H1 (cell line): Measurements from ENCODE around the gene GFY. TPM values are rescaled to one million over a fixed set of nuclear protein-coding genes. Genes with fewer than 3 reads are reported as not detected.

ENCODE experiments used
- CTCF ChIA-PET: fragments of 300-600 bp; sonication (Branson Sonifier 250); formaldehyde crosslinking; loops from one replicate; lab custom pipeline; 2021; ENCODE audit not compliant: partially characterized antibody; lab: Charles Lee
- POLR2A ChIA-PET: fragments of 300-600 bp; sonication (Branson Sonifier 250); formaldehyde crosslinking; loops from one replicate; lab custom pipeline; 2021; ENCODE audit warnings: inconsistent platforms; ENCODE audit not compliant: partially characterized antibody; lab: Charles Lee
- DNase-seq, 2 experiments: peaks; one replicate each; pipeline versions ENCODE4 v3.0.0 to v3.0.0-alpha.2; 2010 to 2022; ENCODE audit warnings: low spot score in 2 of 2, low read depth in 1 of 2, mixed read lengths in 1 of 2
- FAIRE-seq: peaks from 2 replicates; lab custom pipeline; 2011; peaks lifted over from hg19 to GRCh38; lab: Jason Lieb, UNC
- H2AFZ ChIP-seq: 2 replicates; pipeline ENCODE4 v1.8.1; 2012; ENCODE audit warnings: low read length, inconsistent platforms
- H2AK5ac ChIP-seq: 2 replicates; pipeline ENCODE4 v1.6.1; 2013; ENCODE audit warnings: low read depth, low read length
- H2BK120ac ChIP-seq: replicated peaks from 2 replicates; pipeline ENCODE3; 2013; ENCODE audit warnings: low read depth, low read length, inconsistent platforms
- H2BK12ac ChIP-seq: 2 replicates; pipeline ENCODE4 v1.6.1; 2013; ENCODE audit warnings: low read depth, low read length
- H2BK15ac ChIP-seq: 2 replicates; pipeline ENCODE4 v1.6.1; 2013; ENCODE audit warnings: low read length
- H2BK20ac ChIP-seq: 2 replicates; pipeline ENCODE4 v1.6.1; 2013; ENCODE audit warnings: low read length
- H2BK5ac ChIP-seq: 2 replicates; pipeline ENCODE4 v1.6.1; 2013; ENCODE audit warnings: low read depth, low read length
- H3K14ac ChIP-seq: 2 replicates; pipeline ENCODE4 v1.6.1; 2013; ENCODE audit warnings: inconsistent platforms; ENCODE audit not compliant: insufficient read length
- H3K18ac ChIP-seq: 2 replicates; pipeline ENCODE4 v1.6.1; 2013; ENCODE audit warnings: low read length; ENCODE audit errors: extremely low read depth
- H3K23ac ChIP-seq: 2 replicates; pipeline ENCODE4 v1.6.1; 2013; ENCODE audit warnings: inconsistent platforms; ENCODE audit not compliant: insufficient read length
- H3K23me2 ChIP-seq: 2 replicates; pipeline ENCODE4 v1.6.1; 2013; ENCODE audit warnings: low read depth, low read length
- H3K27ac ChIP-seq: 2 replicates; pipeline ENCODE4 v1.6.1; 2011; ENCODE audit warnings: low read depth, low read length, inconsistent platforms
- H3K27me3 ChIP-seq, 4 experiments: replicated peaks in 1 of 4; 1 replicate in 1 of 4; 2 replicates in 3 of 4; pipeline versions ENCODE4 v1.6.1 to v1.8.1; 2011 to 2013; ENCODE audit warnings: low read length in 3 of 4, mild to moderate bottlenecking in 3 of 4, inconsistent platforms in 2 of 4, mixed read lengths in 2 of 4, moderate library complexity in 1 of 4; ENCODE audit not compliant: control insufficient read depth in 3 of 4, insufficient read depth in 3 of 4; ENCODE audit errors: extremely low read depth in 1 of 4
- H3K36me3 ChIP-seq, 4 experiments: 2 replicates each; pipeline versions ENCODE4 v1.6.1 to v1.8.1; 2011 to 2013; ENCODE audit warnings: mild to moderate bottlenecking in 4 of 4, low read length in 3 of 4, moderate library complexity in 2 of 4, control low read depth in 1 of 4, inconsistent platforms in 1 of 4; ENCODE audit not compliant: insufficient read depth in 4 of 4, control insufficient read depth in 2 of 4
- H3K4ac ChIP-seq: replicated peaks from 2 replicates; pipeline ENCODE3; 2013; ENCODE audit warnings: low read length, low read depth, mixed read lengths, inconsistent platforms; ENCODE audit not compliant: insufficient read length
- H3K4me1 ChIP-seq, 4 experiments: replicated peaks in 1 of 4; 1 replicate in 1 of 4; 2 replicates in 3 of 4; pipeline versions ENCODE4 v1.6.1 to v1.8.1; 2011 to 2013; ENCODE audit warnings: low read length in 3 of 4, inconsistent platforms in 2 of 4, mixed read lengths in 1 of 4; ENCODE audit not compliant: insufficient read depth in 4 of 4, control insufficient read depth in 3 of 4
- H3K4me2 ChIP-seq, 2 experiments: 2 replicates each; pipeline versions ENCODE4 v1.6.1 to v1.8.1; 2011 to 2013; ENCODE audit warnings: low read depth in 2 of 2, low read length in 2 of 2, control low read depth in 1 of 2, inconsistent platforms in 1 of 2, mild to moderate bottlenecking in 1 of 2; ENCODE audit not compliant: insufficient read depth in 1 of 2
- H3K4me3 ChIP-seq, 4 experiments: fragments of 200-600, 300-600 bp in 1 of 4; sonication (generic), shearing (Covaris generic), sonication (Bioruptor Twin) in 1 of 4; 2 replicates each; pipeline versions ENCODE4 v1.5.1 to v1.8.1; 2011 to 2016; ENCODE audit warnings: low read length in 4 of 4, low read depth in 3 of 4, control low read depth in 2 of 4, inconsistent platforms in 2 of 4, mild to moderate bottlenecking in 2 of 4, mixed read lengths in 1 of 4, moderate library complexity in 1 of 4; ENCODE audit not compliant: insufficient read depth in 2 of 4; ENCODE audit errors: extremely low read depth in 1 of 4
- H3K56ac ChIP-seq: replicated peaks from 2 replicates; pipeline ENCODE3; 2013; ENCODE audit warnings: low read depth, mild to moderate bottlenecking, mixed read lengths, low read length, inconsistent platforms; ENCODE audit not compliant: insufficient read length
- H3K79me1 ChIP-seq: 2 replicates; pipeline ENCODE4 v1.6.1; 2013; ENCODE audit warnings: low read depth, low read length, control low read depth
- H3K79me2 ChIP-seq, 2 experiments: 2 replicates each; pipeline versions ENCODE4 v1.6.1 to v1.8.1; 2012 to 2013; ENCODE audit warnings: low read length in 2 of 2, mild to moderate bottlenecking in 2 of 2, inconsistent platforms in 1 of 2; ENCODE audit not compliant: insufficient read depth in 2 of 2, control insufficient read depth in 1 of 2
- H3K9ac ChIP-seq, 4 experiments: replicated peaks in 1 of 4; 1 replicate in 1 of 4; 2 replicates in 3 of 4; pipeline versions ENCODE4 v1.6.1 to v1.8.1; 2011 to 2013; ENCODE audit warnings: low read depth in 3 of 4, low read length in 3 of 4, control low read depth in 2 of 4, mild to moderate bottlenecking in 2 of 4, moderate library complexity in 2 of 4, inconsistent platforms in 1 of 4; ENCODE audit errors: extremely low read depth in 1 of 4
- H3K9me3 ChIP-seq, 2 experiments: 2 replicates each; pipeline versions ENCODE4 v1.6.1 to v1.8.1; 2012 to 2013; ENCODE audit warnings: mild to moderate bottlenecking in 2 of 2, moderate library complexity in 2 of 2, control low read depth in 1 of 2, inconsistent platforms in 1 of 2, low read depth in 1 of 2, low read length in 1 of 2, mixed read lengths in 1 of 2; ENCODE audit not compliant: insufficient read depth in 2 of 2
- H4K20me1 ChIP-seq, 2 experiments: replicated peaks in 1 of 2; 2 replicates each; pipeline versions ENCODE3 to v1.8.1; 2011 to 2013; ENCODE audit warnings: inconsistent platforms in 2 of 2, low read length in 2 of 2, mild to moderate bottlenecking in 1 of 2; ENCODE audit not compliant: insufficient read depth in 2 of 2, control insufficient read depth in 1 of 2
- H4K5ac ChIP-seq: 2 replicates; pipeline ENCODE4 v1.6.1; 2013; ENCODE audit warnings: low read length, low read depth, mixed read lengths, inconsistent platforms; ENCODE audit not compliant: insufficient read length
- H4K8ac ChIP-seq: 2 replicates; pipeline ENCODE4 v1.8.0; 2013; ENCODE audit warnings: mild to moderate bottlenecking, moderate library complexity, low read length, inconsistent platforms; ENCODE audit not compliant: insufficient read depth; ENCODE audit errors: extremely low read depth
- H4K91ac ChIP-seq: replicated peaks from 2 replicates; pipeline ENCODE3; 2013; ENCODE audit warnings: low read length, mixed read lengths, inconsistent platforms; ENCODE audit not compliant: insufficient read length
- CREB1 ChIP-seq: IDR thresholded peaks from 2 replicates; pipeline ENCODE4 v1.6.1; 2012; ENCODE audit warnings: inconsistent platforms
- FOSL1 ChIP-seq: IDR thresholded peaks from 2 replicates; pipeline ENCODE4 v1.6.1; 2011; ENCODE audit warnings: mild to moderate bottlenecking, low read depth, low read length, moderate library complexity; ENCODE audit not compliant: insufficient read depth
- POLR2A ChIP-seq, 2 experiments: IDR thresholded peaks; 1 replicate in 1 of 2; 2 replicates in 1 of 2; pipeline ENCODE4 v1.6.1; 2011; ENCODE audit warnings: low read depth in 2 of 2, low read length in 2 of 2, mild to moderate bottlenecking in 2 of 2; ENCODE audit errors: control extremely low read depth in 1 of 2
- WGBS, 2 experiments: shearing (Covaris generic) in 1 of 2; methylation state at CpG; one replicate each; pipeline versions ENCODE4 v1.1.6 to v1.1.7; 2013 to 2015; ENCODE audit warnings: low lambda C conversion rate in 2 of 2, mixed read lengths in 2 of 2, inconsistent platforms in 1 of 2, low coverage in 1 of 2, missing lambda C conversion rate in 1 of 2; ENCODE audit not compliant: insufficient replicate concordance in 2 of 2, insufficient coverage in 1 of 2, insufficient read length in 1 of 2; ENCODE audit errors: extremely low coverage in 1 of 2, missing lambda C conversion rate in 1 of 2; 5-methylcytosine and 5-hydroxymethylcytosine counted together
- polyA plus RNA-seq, 7 experiments: library from polyadenylated mRNA; depleted of rRNA in 3 of 7; stranded (reverse) in 5 of 7; unstranded in 2 of 7; fragments of >200 nt in 5 of 7; fragments of 200-250 nt in 2 of 7; gene quantifications; 1 replicate in 5 of 7; 2 replicates in 1 of 7; 4 replicates in 1 of 7; pipeline versions ENCODE4 v1.2.1 to v1.2.3, GENCODE V29; 2011 to 2013; ENCODE audit warnings: missing spikeins in 2 of 7, mixed read lengths in 2 of 7
- total RNA-seq: library from RNA; stranded (reverse); fragmentation: NEBNext Ultra II Directional; extraction: Animal tissue kit (Norgen Biotek cat#: 25700); gene quantifications from 2 replicates; pipeline ENCODE4 v1.2.1, GENCODE V29; 2021

The GFY gene
- total and polyA plus RNA-seq, 2 of the 8 experiments (the other 6 are each of a cell fraction or from before 2014, with no cell fraction given) = 0.68 to 0.93 TPM

DNA sequence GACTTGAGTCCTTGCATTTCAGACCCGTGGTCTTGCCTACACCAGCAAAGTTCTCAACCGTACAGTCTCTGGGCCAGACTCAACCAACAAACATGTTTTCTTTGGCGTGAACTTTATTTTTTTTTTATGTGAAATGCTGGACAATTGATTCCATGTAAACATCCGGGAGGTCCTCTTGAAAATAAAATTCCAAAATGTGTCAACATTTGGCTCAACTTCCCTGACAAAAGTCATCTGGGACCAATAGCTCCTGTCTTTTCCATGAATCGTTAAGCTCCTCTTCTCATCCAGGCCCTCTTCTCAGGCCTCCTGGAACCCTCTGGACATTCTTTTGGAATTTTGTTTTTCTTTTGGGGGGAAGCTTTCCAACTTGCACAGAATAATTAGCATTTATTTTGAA, 30.6 kb downstream of the GFY start:
- CTCF ChIA-PET = interaction anchor here (0.6 to 2.4 kb wide), 6 partner anchors 10 to 665 kb away, joined by 3 to 9 read pairs (median 4); partner anchors contain the start of gene FLT3LG

More for the DNA sequence above, 30.6 kb downstream of the GFY start:
- DNase-seq (no peak), FAIRE-seq (no peak)
- Histone ChIP-seq H3K36me3 (peaks cover 0 to 10% (median 0%) of the 10 kb centered on the region in 4 experiments; a peak in 3 of 8 replicates), H4K91ac (no peak overlapping the region), H3K4me3 (no peak overlapping the region), H3K4ac (no peak overlapping the region), H3K23me2 (peaks cover 4% of the 10 kb centered on the region), H3K9ac (no peak overlapping the region), H2BK15ac (no peak overlapping the region), H4K5ac (no peak overlapping the region), H3K18ac (no peak overlapping the region), H4K8ac (no peak overlapping the region), H3K14ac (no peak overlapping the region), H2BK20ac (no peak overlapping the region), H3K4me1 (peaks cover 0 to under 1% (median 0%) of the 10 kb centered on the region in 4 experiments; a peak in 2 of 7 replicates), H3K9me3 (no peaks in the 10 kb centered on the region), H2BK5ac (no peak overlapping the region), H2BK12ac (no peak overlapping the region), H3K27me3 (no peaks in the 10 kb centered on the region), H2AK5ac (no peak overlapping the region), H3K79me1 (peaks cover under 1% of the 10 kb centered on the region; the same call in 1 of the 2 replicates), H2AFZ (no peak overlapping the region), H3K27ac (no peak overlapping the region), H2BK120ac (no peak overlapping the region), H3K56ac (no peak overlapping the region), H4K20me1 (no peaks in the 10 kb centered on the region), H3K79me2 (peaks cover 0 to 14% of the 10 kb centered on the region in 2 experiments; a peak in 2 of 4 replicates), H3K23ac (no peak overlapping the region), H3K4me2 (no peak overlapping the region)
- POLR2A ChIA-PET = interaction anchor here (0.7 to 1.0 kb wide), 2 partner anchors 105 to 346 kb away, joined by 3 to 5 read pairs; no protein-coding TSS in a partner anchor
- TF ChIP-seq FOSL1 (no peak), POLR2A (IDR thresholded peaks at IDR 0.05; ENCODE audit: control extremely low read depth in 1 of 2, low read depth in 2 of 2, low read length in 2 of 2) (0 out of 3 replicates have a peak, but pooled peaks of 1 of the 2 experiments have one; percentile 10), CREB1 (no peak)
- WGBS, 2 experiments = 88% methylated on average over 5 of the region's 5 CpGs; no CpG with 5 or more reads in 1 of the 2 experiments
